Epithelial cell of proximal tubule (primary cell): ENCODE data around the gene CERS1. TPM values are rescaled to one million over a fixed set of nuclear protein-coding genes. Genes with fewer than 3 reads are reported as not detected.

ENCODE experiments used
- DNase-seq: peaks from one replicate; pipeline ENCODE4 v3.0.0-alpha.2; 2011; ENCODE audit warnings: low read depth
- H3K4me3 ChIP-seq: 2 replicates; pipeline ENCODE4 v1.5.1; 2011; ENCODE audit warnings: low read depth, mild to moderate bottlenecking, low read length
- CTCF ChIP-seq: conservative IDR thresholded peaks from 2 replicates; pipeline ENCODE4 v1.5.1; 2012; ENCODE audit warnings: low read depth, mild to moderate bottlenecking, low read length
- total RNA-seq: library from RNA; depleted of rRNA; stranded (reverse); fragments of >200 nt; gene quantifications from 2 replicates; pipeline ENCODE4 v1.2.3, GENCODE V29; 2015

Gene CERS1
- total RNA-seq, 1 donor from 2014 or later: 2.0 TPM

- DNase-seq: no peak
- no peak for TF ChIP-seq CTCF
- H3K4me3 ChIP-seq: no peak overlapping the region
Observed at GRCh38 chr19:18928018-18928805, 32.3 kb upstream of the CERS1 start.

GRCh38 chr19:18924684-18925213 lies 28.8 kb upstream of the CERS1 start:
- TF ChIP-seq CTCF: no peak
- no peak overlapping the region for H3K4me3 ChIP-seq
- DNase-seq: no peak

- H3K4me3 ChIP-seq: no peak overlapping the region
- no peak for DNase-seq
- TF ChIP-seq CTCF: no peak
Observed at GRCh38 chr19:18922228-18922985, 26.4 kb upstream of the CERS1 start.

GRCh38 chr19:18921593-18921992 lies 25.6 kb upstream of the CERS1 start:
- no peak overlapping the region for H3K4me3 ChIP-seq
- no peak for DNase-seq
- no peak for TF ChIP-seq CTCF

- H3K4me3 ChIP-seq: peak overlapping the region; percentile 86
- TF ChIP-seq CTCF: no peak
- no peak for DNase-seq
Observed at GRCh38 chr19:18920400-18920799, 24.4 kb upstream of the CERS1 start.

- no peak for TF ChIP-seq CTCF
- DNase-seq: no peak
- H3K4me3 ChIP-seq: peak overlapping the region; percentile 86
Observed at GRCh38 chr19:18919900-18920214, 23.9 kb upstream of the CERS1 start.
